Endothelial cell (in vitro differentiated cells): ENCODE measurements around the gene CDK14. TPM values are rescaled to one million over a fixed set of nuclear protein-coding genes. Genes with fewer than 3 reads are reported as not detected.

Experiments
- DNase-seq: peaks from one replicate; pipeline ENCODE4 v3.0.0; 2021; ENCODE audit warnings: low spot score
- H3K27ac Mint-ChIP-seq: one replicate; pipeline ENCODE4 v1.8.0; 2021; ENCODE audit warnings: mixed read lengths, inconsistent platforms; ENCODE audit not compliant: unreplicated experiment
- H3K27me3 Mint-ChIP-seq: one replicate; pipeline ENCODE4 v1.8.0; 2021; ENCODE audit warnings: mild to moderate bottlenecking, moderate library complexity, mixed read lengths, inconsistent platforms; ENCODE audit not compliant: unreplicated experiment
- H3K36me3 Mint-ChIP-seq: one replicate; pipeline ENCODE4 v1.8.0; 2021; ENCODE audit warnings: mild to moderate bottlenecking, low read depth, mixed read lengths, inconsistent platforms; ENCODE audit not compliant: unreplicated experiment
- H3K4me1 Mint-ChIP-seq: one replicate; pipeline ENCODE4 v1.8.0; 2021; ENCODE audit warnings: mild to moderate bottlenecking, mixed read lengths, inconsistent platforms; ENCODE audit not compliant: unreplicated experiment
- H3K4me3 Mint-ChIP-seq: one replicate; pipeline ENCODE4 v1.8.0; 2021; ENCODE audit warnings: mild to moderate bottlenecking, mixed read lengths, inconsistent platforms; ENCODE audit not compliant: unreplicated experiment
- H3K9me3 Mint-ChIP-seq: one replicate; pipeline ENCODE4 v1.8.0; 2021; ENCODE audit warnings: mixed read lengths, inconsistent platforms; ENCODE audit not compliant: unreplicated experiment
- CTCF ChIP-seq: fragments of 200-600 bp; sonication (generic); IDR thresholded peaks from one replicate; pipeline ENCODE4 v1.5.0; 2021; ENCODE audit warnings: antibody characterized with exemption; ENCODE audit not compliant: unreplicated experiment
- total RNA-seq: library from RNA; stranded (reverse); fragmentation: NEBNext Ultra II Directional; extraction: Animal tissue kit (Norgen Biotek cat#: 25700); gene quantifications from one replicate; pipeline ENCODE4 v1.2.1, GENCODE V29; 2021; ENCODE audit not compliant: unreplicated experiment

The CDK14 gene
- total RNA-seq, 1 donor from 2014 or later, result 30.2 TPM

- Mint-ChIP-seq H3K27ac (no peak overlapping the region), H3K36me3 (no peaks in the 10 kb centered on the region), H3K27me3 (no peaks in the 10 kb centered on the region), H3K9me3 (no peaks in the 10 kb centered on the region), H3K4me1 (no peaks in the 10 kb centered on the region), H3K4me3 (no peak overlapping the region)
- DNase-seq, result no peak
- TF ChIP-seq CTCF, result no peak
Observed at GRCh38 chr7:91151916-91152315, 555.8 kb downstream of the CDK14 start.

GRCh38 chr7:91156316-91157185 lies 560.4 kb downstream of the CDK14 start:
- Mint-ChIP-seq H3K4me3 (no peak overlapping the region), H3K4me1 (no peaks in the 10 kb centered on the region), H3K9me3 (no peaks in the 10 kb centered on the region), H3K27ac (no peak overlapping the region), H3K27me3 (peaks cover 2% of the 10 kb centered on the region), H3K36me3 (no peaks in the 10 kb centered on the region)
- no peak for DNase-seq
- TF ChIP-seq CTCF, result no peak

- H3K9me3 Mint-ChIP-seq, result no peaks in the 10 kb centered on the region
- no peak for DNase-seq
- peaks cover 2% of the 10 kb centered on the region for H3K27me3 Mint-ChIP-seq
- no peaks in the 10 kb centered on the region for H3K36me3 Mint-ChIP-seq
- H3K4me3 Mint-ChIP-seq, result no peak overlapping the region
- H3K4me1 Mint-ChIP-seq, result peaks cover 3% of the 10 kb centered on the region
- H3K27ac Mint-ChIP-seq, result no peak overlapping the region
- no peak for TF ChIP-seq CTCF
Observed at GRCh38 chr7:91157579-91158320, 561.6 kb downstream of the CDK14 start.

- no peak for TF ChIP-seq CTCF
- Mint-ChIP-seq H3K36me3 (no peaks in the 10 kb centered on the region), H3K27ac (no peak overlapping the region), H3K27me3 (peaks cover 2% of the 10 kb centered on the region), H3K4me3 (no peak overlapping the region), H3K9me3 (no peaks in the 10 kb centered on the region), H3K4me1 (peaks cover 3% of the 10 kb centered on the region)
- no peak for DNase-seq
Observed at GRCh38 chr7:91162436-91162835, 566.3 kb downstream of the CDK14 start.

- no peak for DNase-seq
- H3K9me3 Mint-ChIP-seq, result no peaks in the 10 kb centered on the region
- peaks cover 3% of the 10 kb centered on the region for H3K4me1 Mint-ChIP-seq
- no peak overlapping the region for H3K4me3 Mint-ChIP-seq
- peaks cover 2% of the 10 kb centered on the region for H3K27me3 Mint-ChIP-seq
- no peaks in the 10 kb centered on the region for H3K36me3 Mint-ChIP-seq
- no peak for TF ChIP-seq CTCF
- no peak overlapping the region for H3K27ac Mint-ChIP-seq
Observed at GRCh38 chr7:91164506-91164905, 568.4 kb downstream of the CDK14 start.
